Osteoblast (primary cell): Measurements from ENCODE around the gene CDH3. TPM values are rescaled to one million over a fixed set of nuclear protein-coding genes. Genes with fewer than 3 reads are reported as not detected.

Source experiments
- DNase-seq: peaks from one replicate; pipeline ENCODE4 v3.0.0; 2011; ENCODE audit warnings: low spot score, mixed read lengths; ENCODE audit not compliant: insufficient read length; ENCODE audit errors: missing footprints
- H2AFZ ChIP-seq: 2 replicates; pipeline ENCODE4 v1.6.0; 2011; ENCODE audit warnings: mild to moderate bottlenecking, low read length
- H3K27ac ChIP-seq: 2 replicates; pipeline ENCODE4 v1.5.1; 2011; ENCODE audit warnings: mild to moderate bottlenecking, low read depth, low read length, moderate library complexity
- H3K27me3 ChIP-seq: 2 replicates; pipeline ENCODE4 v1.6.0; 2012; ENCODE audit warnings: mild to moderate bottlenecking, control low read depth, inconsistent platforms, low read length, moderate library complexity; ENCODE audit not compliant: insufficient read depth
- H3K36me3 ChIP-seq: 2 replicates; pipeline ENCODE4 v1.5.1; 2011; ENCODE audit warnings: mild to moderate bottlenecking, low read length, control low read depth, moderate library complexity; ENCODE audit not compliant: insufficient read depth
- H3K4me1 ChIP-seq: 2 replicates; pipeline ENCODE4 v1.5.1; 2011; ENCODE audit warnings: mild to moderate bottlenecking, low read length, control low read depth, moderate library complexity; ENCODE audit not compliant: insufficient read depth
- H3K4me2 ChIP-seq: 2 replicates; pipeline ENCODE4 v1.6.0; 2011; ENCODE audit warnings: mild to moderate bottlenecking, low read length; ENCODE audit not compliant: insufficient read depth
- H3K4me3 ChIP-seq: fragments of 200-600 bp; sonication (generic); 3 replicates; pipeline ENCODE4 v1.5.1; 2012; ENCODE audit warnings: mild to moderate bottlenecking, low read length, inconsistent platforms; ENCODE audit not compliant: insufficient read depth
- H3K79me2 ChIP-seq: 2 replicates; pipeline ENCODE4 v1.6.0; 2012; ENCODE audit warnings: mild to moderate bottlenecking, low read length, control low read depth, inconsistent platforms; ENCODE audit not compliant: insufficient read depth
- H3K9me3 ChIP-seq: 2 replicates; pipeline ENCODE4 v1.5.1; 2011; ENCODE audit warnings: low read depth, low read length, control low read depth
- H4K20me1 ChIP-seq: 2 replicates; pipeline ENCODE4 v1.6.0; 2012; ENCODE audit warnings: mild to moderate bottlenecking, low read length, control low read depth; ENCODE audit not compliant: insufficient read depth
- total RNA-seq: library from RNA; depleted of rRNA; stranded (reverse); fragments of >200 nt; gene quantifications from 2 replicates; pipeline ENCODE4 v1.2.3, GENCODE V29; 2012
- TF ChIP-seq, protein P1 (sequence below): IDR thresholded peaks from 2 replicates; pipeline ENCODE4 v1.5.1; 2011; ENCODE audit warnings: mild to moderate bottlenecking, low read depth, low read length, moderate library complexity; ENCODE audit errors: extremely low read depth

CDH3 gene
- total RNA-seq, 1 donor: 0.36 TPM

DNA sequence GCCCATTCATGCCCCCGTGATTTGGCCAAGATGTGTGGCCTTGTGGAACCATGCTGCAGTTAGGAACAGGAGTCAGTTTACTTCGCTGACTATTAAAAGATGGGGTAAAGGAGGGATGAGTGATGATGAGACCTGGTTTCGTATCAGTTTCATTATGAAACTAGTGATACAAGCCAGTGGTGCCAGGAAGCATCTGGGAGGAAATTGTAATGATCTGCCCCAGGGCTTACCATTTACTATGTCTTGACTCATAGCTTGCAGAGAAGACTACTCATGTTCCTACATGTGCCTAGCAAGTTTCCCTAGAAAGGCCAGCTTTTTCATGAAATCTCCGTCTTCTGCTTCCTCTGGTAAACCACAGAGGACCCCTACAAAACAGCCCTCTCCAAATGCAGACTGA lies 23.2 kb downstream of the CDH3 start:
- Histone ChIP-seq H3K4me1 (peaks cover 10% of the 10 kb centered on the region), H3K27ac (no peak overlapping the region), H3K4me2 (no peak overlapping the region), H2AFZ (no peak overlapping the region), H3K36me3 (no peaks in the 10 kb centered on the region), H3K79me2 (no peaks in the 10 kb centered on the region), H4K20me1 (no peaks in the 10 kb centered on the region), H3K27me3 (peaks cover 2% of the 10 kb centered on the region), H3K9me3 (no peaks in the 10 kb centered on the region), H3K4me3 (no peak overlapping the region)
- TF ChIP-seq, protein P1, sequence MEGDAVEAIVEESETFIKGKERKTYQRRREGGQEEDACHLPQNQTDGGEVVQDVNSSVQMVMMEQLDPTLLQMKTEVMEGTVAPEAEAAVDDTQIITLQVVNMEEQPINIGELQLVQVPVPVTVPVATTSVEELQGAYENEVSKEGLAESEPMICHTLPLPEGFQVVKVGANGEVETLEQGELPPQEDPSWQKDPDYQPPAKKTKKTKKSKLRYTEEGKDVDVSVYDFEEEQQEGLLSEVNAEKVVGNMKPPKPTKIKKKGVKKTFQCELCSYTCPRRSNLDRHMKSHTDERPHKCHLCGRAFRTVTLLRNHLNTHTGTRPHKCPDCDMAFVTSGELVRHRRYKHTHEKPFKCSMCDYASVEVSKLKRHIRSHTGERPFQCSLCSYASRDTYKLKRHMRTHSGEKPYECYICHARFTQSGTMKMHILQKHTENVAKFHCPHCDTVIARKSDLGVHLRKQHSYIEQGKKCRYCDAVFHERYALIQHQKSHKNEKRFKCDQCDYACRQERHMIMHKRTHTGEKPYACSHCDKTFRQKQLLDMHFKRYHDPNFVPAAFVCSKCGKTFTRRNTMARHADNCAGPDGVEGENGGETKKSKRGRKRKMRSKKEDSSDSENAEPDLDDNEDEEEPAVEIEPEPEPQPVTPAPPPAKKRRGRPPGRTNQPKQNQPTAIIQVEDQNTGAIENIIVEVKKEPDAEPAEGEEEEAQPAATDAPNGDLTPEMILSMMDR: no peak
- no peak for DNase-seq

DNA sequence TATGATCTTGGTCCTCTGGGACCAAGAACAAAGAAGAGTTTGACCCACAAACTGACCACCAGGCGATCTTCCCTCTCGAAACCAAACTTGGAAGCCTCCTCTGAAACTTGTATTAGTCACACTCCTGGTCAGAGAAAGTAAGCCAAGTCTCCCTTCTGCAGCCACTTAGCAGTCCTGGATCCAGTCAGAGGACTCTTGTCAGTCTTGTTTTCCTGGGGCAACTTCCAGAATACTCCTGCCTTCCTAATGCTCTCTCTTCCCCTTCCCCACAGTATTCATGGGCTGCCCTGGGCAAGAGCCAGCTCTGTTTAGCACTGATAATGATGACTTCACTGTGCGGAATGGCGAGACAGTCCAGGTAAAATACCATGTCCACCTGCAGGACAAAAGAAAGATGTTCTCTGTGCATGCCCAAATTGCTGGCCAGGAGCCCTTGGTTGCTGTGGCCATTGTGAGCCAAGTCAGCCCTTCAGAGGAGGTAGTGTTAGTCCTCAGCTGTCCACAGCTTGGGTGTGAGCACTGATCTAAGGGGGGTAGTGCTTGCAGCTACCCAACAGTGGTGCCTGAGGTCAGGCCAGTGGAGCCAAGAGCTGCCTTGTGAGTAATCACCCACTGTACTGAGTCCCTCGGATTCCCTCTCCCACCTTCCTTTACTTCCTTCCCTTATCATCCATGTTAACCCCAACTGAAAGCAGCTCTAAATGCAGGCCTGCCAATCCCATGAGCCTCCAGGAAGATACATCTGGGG lies 31.2 kb downstream of the CDH3 start:
- H3K79me2 ChIP-seq: no peaks in the 10 kb centered on the region
- no peaks in the 10 kb centered on the region for H3K9me3 ChIP-seq
- H3K4me1 ChIP-seq: peaks cover 4% of the 10 kb centered on the region
- H3K27ac ChIP-seq: no peak overlapping the region
- TF ChIP-seq, protein P1: no peak
- no peaks in the 10 kb centered on the region for H3K36me3 ChIP-seq
- no peak overlapping the region for H2AFZ ChIP-seq
- no peak overlapping the region for H3K4me3 ChIP-seq
- H3K4me2 ChIP-seq: peak overlapping the region; percentile 10
- H3K27me3 ChIP-seq: no peaks in the 10 kb centered on the region
- H4K20me1 ChIP-seq: no peaks in the 10 kb centered on the region
- DNase-seq: no peak

DNA sequence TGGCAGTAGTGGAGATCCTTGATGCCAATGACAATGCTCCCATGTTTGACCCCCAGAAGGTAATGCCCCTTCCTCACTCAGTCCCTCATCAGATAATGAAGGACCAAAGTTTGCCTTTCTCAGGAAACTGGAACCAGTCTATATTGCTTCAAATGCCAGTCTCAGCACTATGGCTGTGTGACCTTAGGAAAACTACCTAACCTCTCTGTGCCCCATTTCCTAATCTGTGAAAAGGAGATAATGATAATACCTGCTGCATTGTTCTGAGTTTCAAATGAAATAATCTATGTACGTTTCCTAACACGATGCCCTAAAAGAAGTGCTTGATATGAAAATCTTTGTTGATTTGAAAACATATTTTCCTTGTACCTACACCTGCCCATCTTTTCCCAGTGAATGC lies 35.9 kb downstream of the CDH3 start:
- Histone ChIP-seq H3K27ac (no peak overlapping the region), H3K4me2 (no peak overlapping the region), H3K4me3 (no peak overlapping the region), H4K20me1 (no peaks in the 10 kb centered on the region), H3K9me3 (no peaks in the 10 kb centered on the region), H2AFZ (no peak overlapping the region), H3K36me3 (no peaks in the 10 kb centered on the region), H3K4me1 (peaks cover 2% of the 10 kb centered on the region), H3K27me3 (no peaks in the 10 kb centered on the region), H3K79me2 (no peaks in the 10 kb centered on the region)
- no peak for DNase-seq
- TF ChIP-seq, protein P1: no peak

DNA sequence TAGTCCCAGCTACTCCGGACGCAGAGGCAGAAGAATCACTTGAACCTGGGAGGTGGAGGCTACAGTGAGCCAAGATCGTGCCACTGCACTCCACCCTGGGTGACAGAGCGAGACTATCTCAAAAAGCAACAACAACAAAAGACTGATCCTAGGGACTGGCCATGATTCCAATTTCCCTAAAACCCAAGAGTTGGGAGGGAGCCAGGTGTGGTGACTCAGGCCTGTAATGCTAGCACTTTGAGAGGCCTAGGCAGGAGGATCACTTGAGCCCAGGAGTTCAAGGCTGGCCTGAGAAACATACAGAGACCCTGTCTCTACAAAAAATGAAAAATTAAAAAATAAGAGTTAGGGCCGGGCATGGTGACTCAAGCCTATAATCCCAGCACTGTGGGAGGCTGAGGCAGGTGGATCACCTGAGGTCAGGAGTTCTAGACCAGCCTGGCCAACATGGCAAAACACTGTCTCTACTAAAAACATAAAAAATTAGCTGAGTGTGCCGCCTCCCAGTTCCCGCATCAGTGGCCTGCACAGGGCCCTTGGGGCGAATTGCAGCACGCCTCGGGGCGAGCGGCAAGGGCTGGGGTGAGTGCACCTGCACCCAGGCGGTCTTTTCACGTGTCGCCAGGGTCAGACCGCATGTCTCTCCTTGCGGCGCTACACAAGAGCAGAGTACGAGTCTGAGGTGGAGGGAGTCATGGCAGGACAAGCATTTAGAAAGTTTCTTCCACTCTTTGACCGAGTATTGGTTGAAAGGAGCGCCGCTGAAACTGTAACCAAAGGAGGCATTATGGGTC lies 40.8 kb downstream of the CDH3 start:
- Histone ChIP-seq H3K79me2 (no peaks in the 10 kb centered on the region), H2AFZ (no peak overlapping the region), H3K27me3 (no peaks in the 10 kb centered on the region), H3K4me2 (no peak overlapping the region), H3K27ac (no peak overlapping the region), H4K20me1 (no peaks in the 10 kb centered on the region), H3K36me3 (no peaks in the 10 kb centered on the region), H3K4me1 (no peaks in the 10 kb centered on the region), H3K9me3 (no peaks in the 10 kb centered on the region), H3K4me3 (no peak overlapping the region)
- TF ChIP-seq, protein P1: no peak
- DNase-seq: peak; percentile 66
